SK-N-MC (cell line): ENCODE results near the gene PPP2CA.
"Not testable (repeated sequence)": the region's sequence is repeated elsewhere in the genome, so short reads cannot be mapped to it uniquely, and the experiment has no call there.

Source experiments
- DNase-seq: peaks from one replicate; pipeline ENCODE4 v3.0.0-alpha.2; 2011; ENCODE audit warnings: low read depth, low spot score
- H3K27ac ChIP-seq: fragments of 200-600 bp; sonication (generic); 2 replicates; pipeline ENCODE4 v1.5.1; 2016; ENCODE audit warnings: mixed run types
- H3K36me3 ChIP-seq: fragments of 200-600 bp; sonication (generic); 2 replicates; pipeline ENCODE4 v1.6.1; 2017; ENCODE audit warnings: antibody characterized with exemption, low read length, mixed read lengths; ENCODE audit not compliant: insufficient read depth
- H3K4me3 ChIP-seq: fragments of 200-600 bp; sonication (generic); 2 replicates; pipeline ENCODE4 v1.5.1; 2016
- H3K9ac ChIP-seq: fragments of 200-600 bp; sonication (generic); 2 replicates; pipeline ENCODE4 v1.8.0; 2017; ENCODE audit warnings: mixed run types, mixed read lengths; ENCODE audit not compliant: insufficient read length
- H3K9me3 ChIP-seq: fragments of 200-600 bp; sonication (generic); 2 replicates; pipeline ENCODE4 v1.6.1; 2017; ENCODE audit warnings: low read depth, mild to moderate bottlenecking, antibody characterized with exemption, low read length, moderate library complexity, mixed read lengths
- EZH2 ChIP-seq: fragments of 200-600 bp; sonication (generic); IDR thresholded peaks from one replicate; pipeline ENCODE4 v1.6.1; 2017; ENCODE audit warnings: antibody characterized with exemption
- FOXP2 ChIP-seq: optimal IDR thresholded peaks from 2 replicates; pipeline ENCODE3; 2011; ENCODE audit warnings: mild to moderate bottlenecking, moderate library complexity; ENCODE audit not compliant: insufficient read depth; ENCODE audit errors: extremely low read length, control extremely low read depth
- POLR2AphosphoS5 ChIP-seq: IDR thresholded peaks from 2 replicates; pipeline ENCODE4 v1.6.1; 2012; ENCODE audit warnings: mild to moderate bottlenecking, low read depth, low read length, borderline replicate concordance

The PPP2CA gene

DNA sequence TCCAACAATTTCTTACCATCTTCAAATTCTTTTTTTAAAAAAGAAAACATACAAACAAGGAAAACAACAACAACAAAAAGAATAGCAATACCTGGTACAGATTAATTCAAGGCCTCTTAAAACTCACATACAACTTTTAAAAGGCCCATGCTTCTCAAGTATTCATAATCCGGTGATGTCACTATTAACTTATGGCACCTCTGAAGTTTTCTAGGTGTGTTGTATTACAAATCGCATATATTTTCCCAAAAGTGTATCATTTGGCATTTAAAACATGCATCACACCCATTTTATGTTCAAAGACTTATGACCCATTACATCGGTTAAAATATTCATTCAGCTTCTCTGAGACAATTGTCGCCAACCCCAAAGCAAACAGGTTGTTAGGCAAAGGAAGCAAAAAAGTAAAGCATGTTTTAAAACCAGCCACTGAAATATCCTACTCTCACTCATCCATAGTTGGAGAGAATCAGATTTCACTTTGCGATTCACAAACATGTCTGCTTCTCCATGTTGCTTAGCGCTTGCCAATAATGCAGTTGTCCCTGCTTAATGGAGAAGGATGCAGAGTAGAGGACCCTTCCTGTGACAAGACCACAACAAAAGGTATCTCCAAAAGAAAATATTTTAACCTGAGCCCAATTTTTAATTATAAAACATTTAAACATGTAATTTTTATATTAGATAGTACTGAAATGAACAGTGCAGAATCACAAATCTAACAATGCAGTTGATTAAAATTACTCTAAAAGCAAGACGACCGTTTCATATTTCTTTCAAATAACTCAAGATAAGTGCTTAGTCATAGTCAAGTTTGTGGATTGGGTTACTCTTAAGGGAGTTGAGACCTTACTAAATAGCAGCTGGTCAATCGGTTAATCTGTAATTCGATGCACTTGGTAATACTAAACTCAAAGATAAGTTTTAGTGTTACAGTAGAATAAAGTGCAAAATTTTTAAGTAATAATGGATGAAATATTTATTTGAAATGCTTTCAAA lies 50.7 kb downstream of the PPP2CA start:
- H3K36me3 ChIP-seq, result peaks cover 41% of the 10 kb centered on the region
- H3K27ac ChIP-seq, result peak overlapping the region; percentile 32; the same call in 1 of the 2 replicates
- peak overlapping the region; percentile 97 for H3K9ac ChIP-seq
- peak overlapping the region; percentile 85 for H3K4me3 ChIP-seq
- TF ChIP-seq EZH2 (no peak), POLR2AphosphoS5 (no peak), FOXP2 (no peak)
- H3K9me3 ChIP-seq, result no peaks in the 10 kb centered on the region
- no peak for DNase-seq

DNA sequence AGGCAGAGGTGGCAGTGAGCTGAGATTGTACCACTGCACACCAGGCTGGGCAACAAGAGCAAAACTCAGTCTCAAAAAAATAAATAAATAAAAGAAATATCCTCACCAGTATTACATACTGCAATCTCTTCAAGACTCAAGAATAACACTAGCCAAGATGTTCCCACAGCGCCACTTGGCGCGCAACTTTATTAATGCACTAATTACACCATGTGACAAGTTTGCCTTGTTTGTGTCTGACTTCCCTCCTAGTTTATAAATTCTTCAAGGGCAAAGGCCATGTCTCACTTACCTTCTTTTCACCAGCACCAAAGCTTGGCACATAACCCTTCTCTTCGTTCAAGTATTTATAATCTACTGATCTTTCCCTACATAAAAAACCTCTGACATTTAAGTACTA lies 53.9 kb downstream of the PPP2CA start:
- TF ChIP-seq FOXP2 (no peak), EZH2 (no peak), POLR2AphosphoS5 (no peak)
- H3K36me3 ChIP-seq, result peaks cover 68% of the 10 kb centered on the region

GRCh38 chr5:134162592-134162991 lies 63.3 kb downstream of the PPP2CA start:
- H3K4me3 ChIP-seq, result no peak overlapping the region
- no peak overlapping the region for H3K9ac ChIP-seq
- TF ChIP-seq POLR2AphosphoS5, result no peak
- no peak for TF ChIP-seq EZH2
- no peak for TF ChIP-seq FOXP2
- H3K27ac ChIP-seq, result no peak overlapping the region
- H3K9me3 ChIP-seq, result peaks cover 7% of the 10 kb centered on the region; the same call in 1 of the 2 replicates
- no peak for DNase-seq
- peaks cover 86% of the 10 kb centered on the region for H3K36me3 ChIP-seq

More for the DNA sequence above, 53.9 kb downstream of the PPP2CA start:
- no peaks in the 10 kb centered on the region for H3K9me3 ChIP-seq
- H3K27ac ChIP-seq, result no peak overlapping the region
- DNase-seq, result no peak
- no peak overlapping the region for H3K9ac ChIP-seq
- no peak overlapping the region for H3K4me3 ChIP-seq

DNA sequence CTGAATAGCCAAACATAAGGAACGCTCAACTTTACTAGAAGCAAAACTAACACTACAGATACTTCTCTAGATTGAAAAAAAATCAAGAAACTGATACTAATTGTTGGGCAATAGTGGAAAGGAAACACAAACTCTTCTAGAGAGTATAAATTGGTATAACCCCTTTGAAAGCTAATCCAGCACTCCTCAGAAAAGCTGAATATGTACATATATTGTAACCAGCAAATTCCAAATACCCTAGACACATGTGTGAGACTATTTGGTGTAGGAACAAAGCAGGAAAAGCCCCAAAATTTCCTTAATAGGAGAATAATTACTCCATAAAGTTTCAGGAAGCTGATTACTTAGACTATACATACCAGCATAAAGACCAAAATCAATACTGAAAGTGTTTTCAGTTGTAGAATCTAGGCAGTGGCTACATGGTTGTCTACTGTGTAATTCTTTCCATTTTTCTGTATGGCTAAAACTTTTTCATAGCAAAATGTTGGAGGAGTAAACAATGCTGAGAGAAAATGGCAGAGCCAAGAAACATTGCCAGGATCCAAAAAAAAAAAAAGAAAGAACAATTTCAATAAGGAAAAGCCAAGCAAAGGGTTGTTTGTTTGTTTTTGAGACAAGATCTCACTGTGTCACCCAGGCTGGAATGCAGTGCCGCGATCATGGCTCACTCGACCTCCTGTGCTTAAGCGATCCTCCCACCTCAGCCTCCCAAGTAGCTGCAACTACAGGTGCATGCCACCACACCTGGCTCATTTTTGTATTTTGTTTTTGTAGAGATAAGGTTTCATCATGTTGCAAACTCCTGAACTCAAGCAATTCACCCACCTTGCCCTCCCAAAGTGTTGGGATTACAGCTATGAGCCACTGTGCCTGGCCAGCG lies 64.1 kb downstream of the PPP2CA start:
- TF ChIP-seq POLR2AphosphoS5 (no peak), FOXP2 (no peak), EZH2 (no peak)
- no peak for DNase-seq
- Histone ChIP-seq H3K9me3 (peaks cover 7% of the 10 kb centered on the region; the same call in 1 of the 2 replicates), H3K27ac (no peak overlapping the region), H3K36me3 (peaks cover 79% of the 10 kb centered on the region), H3K9ac (no peak overlapping the region), H3K4me3 (no peak overlapping the region)

DNA sequence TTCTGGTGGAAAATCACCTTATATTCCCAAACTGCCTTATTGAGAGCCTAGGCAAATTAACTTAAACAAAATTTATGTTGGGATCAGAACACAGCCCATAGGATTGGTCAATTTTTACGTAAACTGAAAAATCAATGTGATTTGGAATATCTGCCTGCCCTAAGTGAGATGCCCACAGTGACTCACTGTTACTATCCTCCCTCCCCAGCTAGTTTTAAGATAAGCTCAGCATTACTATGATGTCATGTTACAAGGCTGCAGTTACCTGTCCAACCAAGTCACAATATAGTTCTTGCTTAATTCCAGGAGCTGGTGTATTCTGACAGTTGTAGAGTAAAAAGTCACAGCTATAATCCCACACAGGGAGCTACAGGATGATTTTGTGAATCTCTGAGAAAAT lies 72.2 kb downstream of the PPP2CA start:
- Histone ChIP-seq H3K4me3 (no peak overlapping the region), H3K9ac (no peak overlapping the region), H3K36me3 (peaks cover 83% of the 10 kb centered on the region), H3K27ac (no peak overlapping the region), H3K9me3 (no peaks in the 10 kb centered on the region)
- no peak for DNase-seq
- no peak for TF ChIP-seq EZH2
- TF ChIP-seq POLR2AphosphoS5, result no peak
- TF ChIP-seq FOXP2, result no peak

DNA sequence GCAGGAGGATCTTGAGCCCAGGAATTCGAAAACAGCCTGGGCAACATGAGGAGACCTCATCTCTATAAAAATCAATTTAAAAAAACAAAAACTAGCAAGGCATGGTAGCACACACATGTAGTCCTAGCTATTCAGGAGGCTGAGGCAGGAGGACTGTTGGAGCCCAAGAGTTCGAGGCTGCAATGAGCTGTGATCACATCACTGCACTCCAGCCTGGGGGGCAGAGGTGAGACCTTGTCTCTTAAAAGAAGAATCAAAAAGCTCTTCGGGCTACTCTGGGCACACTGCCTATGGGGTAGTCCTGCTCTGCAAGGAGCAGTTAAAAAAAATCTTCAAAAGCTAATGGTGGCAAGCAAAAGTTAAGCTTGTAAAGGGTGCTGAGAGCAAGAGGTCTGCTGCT lies 72.6 kb downstream of the PPP2CA start:
- TF ChIP-seq EZH2, result no peak
- TF ChIP-seq POLR2AphosphoS5, result no peak
- no peak for TF ChIP-seq FOXP2
- no peaks in the 10 kb centered on the region for H3K9me3 ChIP-seq
- no peak overlapping the region for H3K9ac ChIP-seq
- no peak overlapping the region for H3K4me3 ChIP-seq
- H3K27ac ChIP-seq, result no peak overlapping the region
- DNase-seq, result no peak
- H3K36me3 ChIP-seq, result peaks cover 79% of the 10 kb centered on the region

- not testable (repeated sequence) for DNase-seq, H3K4me3 ChIP-seq, H3K27ac ChIP-seq, H3K9ac ChIP-seq, H3K9me3 ChIP-seq
- H3K36me3 ChIP-seq, result peaks cover 72% of the 10 kb centered on the region
Measured at GRCh38 chr5:134152173-134152832, 73.6 kb downstream of the PPP2CA start.

DNA sequence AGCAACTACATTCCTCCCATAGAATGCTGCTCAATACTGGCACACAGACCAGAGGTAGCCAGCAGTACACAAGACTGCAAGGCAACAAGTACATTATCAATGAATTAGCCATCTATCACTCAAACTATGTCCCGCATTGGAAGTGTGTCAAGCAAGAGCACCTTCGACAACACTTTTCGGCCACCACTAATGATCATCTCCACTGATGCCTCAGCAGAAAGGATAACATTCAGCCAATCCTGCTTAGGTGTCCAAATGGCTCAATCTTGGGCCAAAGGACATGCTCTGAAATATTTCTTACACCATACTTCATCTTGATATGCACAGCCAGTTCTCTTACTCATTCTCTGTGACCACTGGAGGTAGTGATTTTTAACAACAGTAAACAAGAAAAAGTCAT lies 74.2 kb downstream of the PPP2CA start:
- Histone ChIP-seq H3K9ac (no peak overlapping the region), H3K4me3 (no peak overlapping the region), H3K36me3 (peaks cover 70% of the 10 kb centered on the region), H3K27ac (no peak overlapping the region), H3K9me3 (no peaks in the 10 kb centered on the region)
- TF ChIP-seq POLR2AphosphoS5, result no peak
- no peak for TF ChIP-seq EZH2
- TF ChIP-seq FOXP2, result no peak
- no peak for DNase-seq
